HG03460 (cell line): ENCODE measurements around the gene NLRP13.

Experiments used
- ATAC-seq: cut with Tn5 transposase; IDR thresholded peaks from one replicate; pipeline ENCODE4 v1.9.1; 2021; ENCODE audit not compliant: unreplicated experiment

Gene NLRP13

GRCh38 chr19:55901369-55902079 is 30.6 kb downstream of the NLRP13 start:
- no peak for ATAC-seq

- ATAC-seq = no peak
Observed at GRCh38 chr19:55898911-55899310, 33.2 kb downstream of the NLRP13 start.

GRCh38 chr19:55882626-55883025 is 49.5 kb downstream of the NLRP13 start:
- no peak for ATAC-seq

- no peak for ATAC-seq
Observed at GRCh38 chr19:55877211-55877610, 54.9 kb downstream of the NLRP13 start.

GRCh38 chr19:55870736-55871135 is 61.4 kb downstream of the NLRP13 start:
- ATAC-seq = no peak

- ATAC-seq = no peak
Observed at GRCh38 chr19:55867101-55867500, 65.0 kb downstream of the NLRP13 start.

GRCh38 chr19:55866521-55866920 is 65.6 kb downstream of the NLRP13 start:
- no peak for ATAC-seq

- ATAC-seq = no peak
Observed at GRCh38 chr19:55858969-55859368, 73.2 kb downstream of the NLRP13 start.

- ATAC-seq = no peak
Observed at GRCh38 chr19:55858401-55858800, 73.7 kb downstream of the NLRP13 start.

GRCh38 chr19:55857974-55858373 is 74.2 kb downstream of the NLRP13 start:
- ATAC-seq = no peak

- ATAC-seq = no peak
Observed at GRCh38 chr19:55857149-55857548, 75.0 kb downstream of the NLRP13 start.

GRCh38 chr19:55855160-55855559 is 77.0 kb downstream of the NLRP13 start:
- ATAC-seq = no peak
